Upper lobe of left lung (tissue), 4 donors: ENCODE data around the gene CD247.

Experiments used
- CTCF ChIP-seq, 6 experiments: fragments of 450-650 bp in 4 of 6; fragments of 200-600 bp in 2 of 6; sonication (generic) in 2 of 6; IDR thresholded peaks; one replicate each; pipeline ENCODE4 v1.5.1; 2016 to 2019; ENCODE audit warnings: antibody characterized with exemption in 6 of 6
- EP300 ChIP-seq, 4 donors: sonication (generic); formaldehyde crosslinking; IDR thresholded peaks; one replicate each; pipeline ENCODE4 v1.5.1; 2017; ENCODE audit warnings: antibody characterized with exemption in 4 of 4, control low read depth in 2 of 4
- POLR2AphosphoS5 ChIP-seq, 2 donors: sonication (generic); formaldehyde crosslinking; IDR thresholded peaks; one replicate each; pipeline ENCODE4 v1.5.1; 2017; ENCODE audit warnings: antibody characterized with exemption in 2 of 2

GRCh38 chr1:167479331-167479979, 38.9 kb downstream of the CD247 start:
- no peak for TF ChIP-seq EP300 (IDR thresholded peaks at IDR 0.05)
- TF ChIP-seq CTCF (IDR thresholded peaks at IDR 0.05), result no peak
- TF ChIP-seq POLR2AphosphoS5 (IDR thresholded peaks at IDR 0.05), result no peak
